NCI-H2029 treated with DMSO at 0.1 percent for 48 hours (cell line): Measurements from ENCODE around the gene CCDC192.
"Not testable (repeated sequence)": the region's sequence is repeated elsewhere in the genome, so short reads cannot be mapped to it uniquely, and the experiment has no call there.

Source experiments
- DNase-seq: peaks from one replicate; lab custom pipeline; 2025; lab: John Stamatoyannopoulos, UW

Gene CCDC192

DNA sequence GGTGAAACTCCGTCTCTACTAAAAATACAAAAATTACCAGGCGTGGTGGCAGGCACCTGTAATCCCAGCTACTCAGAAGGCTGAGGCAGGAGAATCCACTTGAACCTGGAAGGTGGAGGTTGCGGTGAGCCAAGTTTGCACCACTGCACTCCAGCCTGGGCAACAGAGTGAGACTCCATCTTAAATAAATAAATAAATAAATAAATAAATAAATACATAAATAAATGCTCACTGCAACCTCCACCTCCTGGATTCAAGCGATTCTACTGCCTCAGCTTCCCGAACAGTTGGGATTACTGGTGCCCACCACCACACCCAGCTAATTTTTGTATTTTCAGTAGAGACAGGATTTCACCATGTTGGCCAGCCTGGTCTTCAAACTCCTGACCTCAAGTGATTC is 144.4 kb downstream of the CCDC192 start:
- not testable (repeated sequence) for DNase-seq

DNA sequence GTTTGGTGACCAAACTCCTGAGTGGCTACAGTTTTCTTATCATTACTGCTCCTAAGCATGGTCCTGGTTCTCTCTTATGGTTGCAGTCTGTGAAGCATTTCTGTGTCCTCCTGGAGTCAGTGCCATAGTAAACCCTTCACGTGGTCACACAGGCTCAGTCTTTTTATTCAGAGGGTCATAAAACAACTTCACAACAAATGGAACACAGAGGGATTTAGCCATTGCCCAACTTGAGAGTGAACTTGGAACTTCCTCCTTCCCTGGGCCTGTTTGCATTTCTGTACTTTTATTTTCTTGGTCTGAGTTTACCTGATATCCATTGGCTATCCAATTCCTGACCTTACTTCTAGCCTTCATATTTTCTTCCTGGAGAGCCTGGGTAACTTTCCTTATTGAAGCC is 144.9 kb downstream of the CCDC192 start:
- DNase-seq, result no peak

DNA sequence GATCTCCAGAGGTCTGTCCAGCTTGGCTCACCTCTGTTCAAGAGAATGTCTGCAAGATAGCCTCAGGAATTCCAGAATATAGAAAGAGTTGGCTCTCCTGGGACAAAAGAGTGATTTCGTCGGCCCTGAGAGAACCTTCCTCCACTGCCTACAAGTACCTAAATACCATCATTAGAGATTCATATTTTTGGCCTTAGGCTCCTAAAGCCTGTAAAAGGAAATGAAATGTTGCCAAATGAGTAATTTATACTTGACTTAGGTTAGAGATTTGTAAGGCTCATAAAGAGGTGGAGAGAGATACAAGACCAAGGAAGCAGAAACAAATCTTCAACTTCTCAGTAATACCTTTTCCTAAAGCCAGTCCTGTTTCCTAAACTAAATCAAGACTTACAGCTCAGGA is 146.2 kb downstream of the CCDC192 start:
- no peak for DNase-seq

DNA sequence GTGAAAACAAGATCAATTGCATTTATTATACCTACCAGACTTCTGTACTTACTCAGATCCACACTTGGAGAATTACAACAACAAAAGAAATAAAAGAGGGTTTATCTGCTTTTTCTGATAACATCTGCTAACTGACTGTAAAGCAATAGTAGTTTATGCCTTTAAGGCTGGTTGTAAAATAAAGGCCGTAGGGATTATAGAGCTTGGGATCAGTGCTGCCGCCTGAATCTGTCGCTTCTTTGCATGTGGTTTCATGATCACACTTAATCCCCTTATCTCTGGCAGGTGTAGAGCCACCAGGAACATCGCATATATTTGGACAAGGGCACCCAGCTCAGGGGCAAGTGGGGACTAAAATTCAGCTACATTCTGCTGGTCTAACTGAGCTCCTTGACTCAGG is 146.7 kb downstream of the CCDC192 start:
- DNase-seq, result no peak

DNA sequence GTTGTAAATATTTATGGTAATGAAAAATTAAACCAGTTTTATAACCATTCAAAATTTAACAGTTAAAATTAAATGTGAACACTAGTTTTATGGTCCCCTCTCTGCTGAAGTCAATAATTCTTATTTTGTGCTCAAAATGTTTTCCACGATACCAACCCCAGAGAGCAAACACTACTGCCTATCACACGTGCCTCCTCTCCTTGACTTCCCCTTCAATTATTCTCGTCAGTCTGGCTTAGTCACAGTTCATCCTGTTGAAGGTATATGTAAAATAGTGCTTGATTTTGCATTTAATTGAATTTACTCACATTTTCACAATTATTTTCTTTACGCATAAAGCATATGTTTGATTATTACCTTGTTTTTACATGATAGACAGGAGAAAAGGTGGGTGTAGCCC is 148.8 kb downstream of the CCDC192 start:
- no peak for DNase-seq

DNA sequence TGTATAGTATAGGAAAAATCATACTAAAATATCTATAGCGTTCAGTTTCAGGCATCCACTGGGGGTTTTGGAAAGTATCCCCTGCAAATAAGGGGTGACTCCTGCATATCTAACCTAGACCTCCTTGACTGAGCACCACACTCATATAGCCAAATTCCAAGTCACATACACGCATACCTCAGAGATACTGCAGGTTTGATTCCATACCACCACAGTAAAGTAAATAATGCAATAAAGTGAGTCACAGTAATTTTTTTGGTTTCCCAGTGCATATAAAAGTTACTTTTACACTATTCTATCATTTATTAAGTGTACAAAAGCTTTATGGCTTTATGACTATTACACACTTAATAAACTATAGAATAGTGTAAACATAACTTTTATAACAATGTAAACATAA is 151.3 kb downstream of the CCDC192 start:
- no peak for DNase-seq

DNA sequence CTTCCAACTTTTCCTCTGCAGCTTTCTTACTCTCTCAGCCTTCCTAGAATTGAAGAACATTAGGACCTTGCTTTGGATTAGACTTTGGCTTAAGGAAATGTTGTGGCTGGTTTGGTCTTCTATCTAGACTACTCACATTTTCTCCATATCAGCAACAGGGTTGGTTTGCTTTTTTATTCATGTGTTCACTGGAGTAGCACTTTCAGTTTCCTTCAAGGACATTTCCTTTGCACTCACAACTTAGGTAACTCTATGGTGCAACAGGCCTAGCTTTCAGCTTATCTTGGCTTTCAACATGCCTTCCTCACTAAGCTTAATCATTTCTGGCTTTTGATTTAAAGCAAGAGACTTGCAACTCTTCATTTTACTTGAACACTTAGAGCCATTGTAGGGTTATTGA is 153.1 kb downstream of the CCDC192 start:
- DNase-seq, result no peak

DNA sequence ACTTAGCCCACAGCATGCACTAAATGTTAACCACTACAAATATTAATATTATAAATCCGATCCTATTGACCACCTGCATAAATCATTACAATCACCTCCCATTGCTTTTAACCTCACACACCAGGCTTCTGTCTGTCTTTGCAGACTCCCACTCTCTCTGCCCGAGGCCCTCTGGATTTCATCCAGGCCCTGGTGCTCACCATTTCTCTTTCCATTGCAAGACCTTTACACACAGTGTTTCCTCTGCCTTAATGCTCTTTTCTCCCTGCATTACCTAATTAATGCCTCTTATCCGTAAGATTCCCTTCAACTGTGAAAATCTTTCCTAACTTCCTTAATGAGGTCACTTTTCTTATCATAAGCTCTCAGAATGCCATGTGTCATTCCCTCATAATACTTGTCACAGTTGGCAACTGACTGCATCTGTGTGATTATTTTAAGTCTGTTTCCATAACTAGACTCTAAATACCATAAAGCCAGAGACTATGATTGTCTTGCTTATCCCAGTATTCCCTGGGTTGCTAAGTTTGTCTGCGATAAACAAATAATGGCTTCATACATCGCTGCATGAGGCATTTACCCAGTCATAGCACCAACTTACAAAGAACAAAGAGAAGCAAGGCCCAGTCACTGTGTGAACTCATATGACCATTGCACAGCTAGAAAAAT is 155.1 kb downstream of the CCDC192 start:
- DNase-seq, result no peak

DNA sequence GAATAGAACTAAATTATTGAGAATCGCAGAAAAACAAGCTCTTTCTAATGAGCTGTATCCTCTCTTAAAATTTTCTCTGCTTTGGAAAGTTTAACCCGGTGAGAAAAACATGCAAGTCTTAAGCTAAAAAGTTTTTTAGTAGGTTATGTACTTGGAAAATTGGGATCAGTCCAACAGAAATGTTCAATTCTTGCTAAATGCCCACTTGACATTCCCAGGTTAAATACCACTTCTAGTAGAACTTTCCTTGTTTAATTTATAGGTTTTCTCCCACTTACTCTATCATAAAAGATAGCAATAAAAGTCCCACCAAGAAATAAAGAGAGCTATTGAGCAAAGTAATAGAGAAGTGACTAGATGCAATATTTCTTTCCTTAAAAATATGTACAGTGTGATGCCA is 157.1 kb downstream of the CCDC192 start:
- no peak for DNase-seq

DNA sequence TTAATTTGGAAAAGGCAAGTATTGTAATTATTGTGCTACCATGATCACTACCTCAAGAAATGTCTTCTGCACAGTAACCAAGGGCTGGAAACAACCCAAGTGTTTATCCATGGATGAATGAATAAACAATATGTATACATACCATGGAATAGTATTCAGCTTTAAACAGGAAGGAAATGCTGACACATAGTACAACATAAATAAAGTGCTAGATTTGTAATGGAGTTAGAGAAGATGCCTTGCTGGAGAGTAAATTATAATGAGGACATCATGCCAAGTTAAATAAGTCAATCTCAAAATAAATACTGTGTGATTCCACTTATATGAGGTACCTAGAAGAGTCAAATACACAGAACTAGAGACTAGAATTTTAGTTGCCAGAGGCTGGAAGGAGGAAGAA is 160.0 kb downstream of the CCDC192 start:
- DNase-seq, result no peak

DNA sequence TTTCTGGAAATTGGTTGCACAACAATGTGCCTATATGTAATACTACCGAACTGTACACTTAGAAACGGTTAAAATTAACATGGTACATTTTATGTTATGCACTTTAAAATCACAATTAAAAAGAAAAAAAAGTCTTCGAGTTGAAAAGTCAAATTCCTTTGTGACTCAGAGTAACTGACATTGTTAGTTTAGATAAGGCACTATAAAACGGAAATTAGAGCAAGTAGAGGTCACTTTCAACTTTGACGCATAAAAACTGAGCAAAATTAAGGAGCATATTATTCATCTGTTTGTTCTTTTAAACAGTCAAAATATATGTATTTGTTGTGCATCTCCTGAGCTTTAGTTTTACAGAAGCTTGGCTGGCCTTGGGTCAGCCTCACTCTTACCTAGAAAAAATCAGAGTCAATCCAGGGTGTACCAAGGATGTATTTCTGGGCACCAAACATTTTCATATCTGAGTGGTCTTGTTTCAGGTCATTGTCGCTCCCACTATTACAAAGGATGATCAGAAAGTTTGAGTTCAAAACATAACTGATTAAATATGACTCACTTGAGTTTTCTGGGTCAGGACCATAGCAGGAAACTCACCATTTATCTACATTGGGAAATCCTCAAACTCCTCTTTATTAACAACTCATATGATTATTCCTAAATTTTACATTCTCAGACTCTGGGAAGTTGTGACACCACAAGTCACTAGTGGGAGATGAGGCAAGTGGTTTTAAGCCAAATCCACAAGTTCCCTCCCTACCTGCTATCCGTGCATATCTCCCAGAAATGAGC is 160.6 kb downstream of the CCDC192 start:
- no peak for DNase-seq

DNA sequence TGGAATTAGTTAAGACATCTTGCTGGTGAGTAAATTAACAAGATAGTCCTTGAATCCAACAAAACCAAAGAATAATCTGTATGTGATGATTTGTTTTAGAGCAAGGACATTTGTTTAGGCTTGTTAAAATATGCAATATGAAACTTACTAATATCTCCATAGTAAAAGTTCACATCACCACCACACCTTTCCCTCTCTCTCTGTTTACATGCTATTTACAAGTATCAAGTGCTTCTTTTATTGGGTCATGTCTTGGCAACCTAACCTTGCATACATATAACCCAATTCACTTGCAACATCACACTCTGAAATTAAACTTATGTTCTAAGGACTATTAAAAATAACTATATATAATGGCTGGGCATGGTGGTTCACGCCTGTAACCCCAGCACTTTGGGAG is 161.3 kb downstream of the CCDC192 start:
- DNase-seq, result no peak

DNA sequence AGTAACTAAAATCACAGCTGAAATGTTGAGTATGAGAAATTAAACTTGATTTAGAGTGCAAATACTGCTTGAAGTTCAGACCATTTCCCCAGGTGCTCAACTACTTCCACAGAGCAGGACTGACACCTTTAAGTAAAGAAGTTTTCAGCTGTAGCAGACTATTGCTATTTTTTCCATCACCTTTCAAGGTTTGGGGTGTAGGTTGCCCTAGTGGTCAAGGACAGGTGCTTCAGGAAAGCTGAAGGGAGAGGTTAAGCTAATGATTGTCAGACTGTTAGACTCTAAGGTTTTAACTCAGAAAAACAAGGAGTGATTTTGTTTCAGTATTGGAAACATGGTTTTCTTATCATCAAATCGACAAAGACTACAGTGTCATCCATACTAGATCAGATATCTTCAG is 162.1 kb downstream of the CCDC192 start:
- DNase-seq, result no peak

DNA sequence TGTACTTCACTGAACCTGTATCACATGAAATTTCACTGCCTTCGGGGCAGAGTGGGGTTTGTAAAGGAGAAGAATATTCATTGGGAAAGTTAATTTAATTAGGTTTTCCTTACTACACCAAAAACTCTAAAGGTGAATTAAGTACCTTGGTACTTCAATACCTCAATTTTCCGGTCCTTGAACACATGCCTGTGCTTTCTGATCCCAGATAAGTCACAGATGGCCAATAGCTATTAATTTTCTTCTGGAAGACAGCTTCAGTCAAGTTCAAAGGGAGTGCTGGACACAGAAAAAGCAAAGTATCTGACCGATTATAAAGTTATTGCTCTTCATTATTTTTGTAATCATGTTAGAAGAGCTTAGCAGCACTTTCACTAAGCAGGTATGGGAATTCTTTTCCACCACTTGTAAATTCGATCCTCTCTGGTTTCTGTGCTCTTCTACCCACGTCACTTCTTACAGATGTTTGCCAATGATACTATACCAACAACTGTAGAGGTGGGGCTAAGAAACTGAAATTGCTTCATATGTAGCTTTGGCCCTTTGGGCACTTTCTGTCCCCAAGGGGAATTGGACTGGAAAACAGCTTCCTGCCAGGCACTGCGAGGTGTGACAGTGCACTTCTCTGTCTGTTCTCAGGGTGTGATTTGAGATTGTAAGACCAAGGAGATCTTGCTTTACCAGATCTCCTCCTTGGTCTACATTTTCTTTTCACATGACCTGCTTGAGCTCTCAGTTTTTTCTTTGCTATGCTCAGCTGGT is 164.0 kb downstream of the CCDC192 start:
- no peak for DNase-seq

DNA sequence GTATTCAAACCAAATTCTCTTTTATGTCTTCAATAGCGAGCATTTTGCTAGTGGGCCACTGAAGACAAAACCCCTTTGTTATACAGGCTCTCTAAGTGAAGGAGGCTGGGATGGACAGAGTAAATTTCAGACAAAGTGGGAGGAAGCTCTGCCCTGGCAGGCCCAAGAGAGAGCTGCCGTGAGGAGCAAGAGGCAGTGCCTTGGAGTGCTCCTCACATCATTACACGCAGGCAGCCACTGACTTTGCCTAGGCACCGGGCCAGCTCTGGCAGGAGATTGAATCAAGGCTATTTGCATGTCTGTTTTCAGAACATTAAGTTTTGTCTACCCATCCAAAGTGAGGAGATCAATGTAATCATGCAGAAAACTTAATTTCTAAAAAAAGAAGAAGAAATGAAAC is 167.7 kb downstream of the CCDC192 start:
- no peak for DNase-seq

DNA sequence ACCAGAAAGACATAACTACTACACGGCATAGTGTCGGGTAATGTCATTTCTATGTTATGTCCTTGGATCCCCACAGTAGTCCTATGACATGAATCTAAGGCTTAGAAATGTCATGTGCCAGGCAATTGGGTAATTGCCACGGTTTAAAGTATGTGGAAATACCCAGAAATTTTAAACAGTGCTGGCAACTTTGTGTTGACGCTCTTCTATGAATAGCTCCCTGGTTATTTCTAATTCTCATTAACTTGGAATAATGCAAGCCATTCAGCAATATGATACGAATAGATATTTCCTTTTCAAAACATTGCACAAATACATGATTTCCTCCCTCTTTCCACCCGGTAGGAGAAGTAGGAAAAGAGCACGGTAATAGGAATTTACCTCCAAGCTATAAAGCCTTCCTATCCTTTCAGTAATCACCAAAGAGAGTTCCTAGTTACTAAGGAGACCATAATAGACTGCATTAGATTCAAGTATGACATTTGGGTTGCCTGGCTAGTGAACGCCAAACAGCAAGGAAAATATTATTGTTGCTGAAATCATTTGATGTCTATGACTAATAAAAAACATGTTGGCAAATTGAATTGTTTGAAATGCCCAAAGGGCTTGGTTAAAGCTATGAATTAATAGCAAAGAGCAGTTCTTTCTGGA is 168.4 kb downstream of the CCDC192 start:
- DNase-seq, result no peak

DNA sequence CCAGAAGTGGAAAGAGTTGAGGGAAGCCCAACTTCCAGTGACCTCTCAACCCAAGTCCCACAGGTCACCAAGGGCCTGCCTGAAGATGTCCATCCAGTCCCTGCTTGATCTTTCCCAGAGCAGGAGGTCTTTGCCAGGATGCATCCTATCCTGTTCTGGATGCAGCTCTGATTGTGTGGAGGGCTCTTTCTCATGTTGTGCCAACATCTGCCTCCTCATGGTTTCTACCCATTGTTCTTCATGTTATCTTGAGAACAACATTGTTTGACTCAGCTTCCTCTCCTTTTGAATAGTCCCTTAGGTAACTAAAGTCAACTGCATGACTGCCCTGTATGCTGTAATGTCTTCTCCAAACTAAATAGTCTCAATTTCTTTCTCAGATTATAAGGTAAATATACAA is 169.3 kb downstream of the CCDC192 start:
- no peak for DNase-seq

DNA sequence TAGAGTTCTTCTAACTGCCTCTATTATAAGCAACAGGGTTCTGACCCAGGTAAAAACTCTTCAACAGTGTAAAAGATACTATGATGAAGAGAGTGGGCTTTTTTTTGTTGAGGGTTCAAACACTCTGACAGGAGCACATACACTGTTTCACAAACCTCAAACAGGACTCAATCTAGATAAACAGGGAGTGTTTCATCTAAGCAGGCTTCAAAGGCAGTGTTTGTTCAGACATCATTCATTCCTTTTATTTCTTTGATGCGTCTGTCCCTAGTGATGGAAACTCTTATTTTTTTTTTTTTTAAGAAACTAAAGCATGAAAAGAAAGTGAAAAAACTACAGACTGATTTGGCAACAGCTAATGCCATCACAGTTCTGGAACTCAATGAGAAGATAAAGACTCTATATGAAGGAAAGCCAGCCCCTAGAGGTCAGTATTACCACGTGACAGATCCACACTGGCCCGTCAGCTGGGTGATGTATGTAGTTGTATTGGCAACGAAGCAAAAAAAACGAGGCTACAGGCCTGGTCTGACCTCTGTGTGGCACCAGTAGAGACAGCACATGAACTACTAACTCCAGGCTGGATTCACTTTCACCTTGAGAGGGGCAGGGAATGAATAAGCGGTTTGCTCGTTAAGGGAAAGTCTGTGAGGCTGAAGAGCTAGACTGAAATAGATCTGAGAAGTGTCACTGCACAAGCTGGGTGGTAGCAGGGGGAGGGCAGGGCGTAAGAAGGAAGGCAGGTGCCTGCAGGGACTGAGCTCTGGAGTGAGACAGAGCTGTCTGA is 172.2 kb downstream of the CCDC192 start:
- DNase-seq, result peak; percentile 80

DNA sequence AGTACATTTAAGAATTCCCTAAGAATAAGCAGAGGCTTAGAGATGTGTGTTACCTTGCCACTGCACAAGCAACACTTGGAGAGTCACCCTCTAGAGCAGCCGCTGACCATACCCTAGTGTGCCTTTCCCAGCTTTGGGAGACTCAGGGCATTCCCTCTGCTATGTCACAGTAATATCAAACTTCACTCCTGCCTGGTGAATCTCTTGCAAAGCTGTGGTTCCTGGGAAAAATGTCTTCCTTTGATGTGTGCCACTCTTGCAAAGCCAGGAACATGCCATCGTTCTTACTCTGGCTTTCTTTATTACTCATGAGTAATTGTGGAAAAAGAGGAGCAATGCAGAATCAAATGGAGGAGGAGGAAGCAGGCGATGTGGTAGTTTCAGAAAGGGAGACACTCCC is 173.2 kb downstream of the CCDC192 start:
- DNase-seq, result no peak

DNA sequence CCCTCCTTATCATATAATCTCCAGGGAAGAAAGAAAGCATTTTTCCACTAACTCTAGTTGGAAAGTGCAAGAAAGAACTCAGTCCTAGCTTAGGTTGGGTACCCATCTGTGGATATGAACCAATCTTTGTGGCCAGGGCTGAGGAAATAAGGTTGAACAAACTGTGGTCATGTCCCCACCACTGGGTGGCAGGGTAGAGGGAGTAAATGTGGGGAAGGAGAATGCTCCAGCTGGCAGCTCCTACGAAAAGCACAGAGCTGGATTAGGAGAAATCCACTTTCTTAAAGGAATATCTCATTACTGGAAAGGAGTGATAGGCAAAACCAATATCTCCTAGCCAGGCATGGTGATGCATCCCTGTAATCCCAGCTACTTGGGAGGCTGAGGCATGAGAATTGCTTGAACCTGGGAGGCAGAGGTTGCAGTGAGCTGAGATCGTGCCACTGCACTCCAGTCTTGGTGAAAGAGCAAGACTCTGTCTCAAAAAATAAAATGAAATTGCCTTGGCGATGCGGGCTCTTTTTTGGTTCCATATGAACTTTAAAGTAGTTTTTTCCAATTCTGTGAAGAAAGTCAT is 175.1 kb downstream of the CCDC192 start:
- DNase-seq, result peak; percentile 35

DNA sequence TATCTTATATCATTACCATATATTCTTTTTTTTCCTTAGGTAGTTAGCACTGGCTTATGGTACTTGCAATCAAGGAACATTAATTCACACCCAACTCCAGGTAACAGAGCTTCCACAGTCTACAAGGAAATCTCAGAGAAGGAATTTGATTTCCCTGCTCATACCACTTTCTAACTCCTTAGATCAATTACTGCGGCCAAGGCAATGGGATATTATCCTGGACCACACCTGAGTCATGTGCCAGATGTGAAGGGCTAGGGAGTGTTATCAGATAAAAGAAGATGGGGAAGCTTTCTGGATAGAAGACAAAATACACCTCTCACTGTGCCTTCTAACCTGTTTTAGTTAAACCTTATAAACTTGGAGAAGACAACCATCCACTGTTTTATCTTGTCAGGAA is 181.2 kb downstream of the CCDC192 start:
- no peak for DNase-seq
